Measurements from ENCODE around the gene PLOD3.
A peak's percentile ranks its signal among the peaks of the same experiment; 100 is the strongest.

PLOD3 gene

GRCh38 chr7:101189109-101189508, 28.3 kb downstream of the PLOD3 start:
- Mint-ChIP-seq H3K27ac (no peak overlapping the region), H3K4me3 (no peak overlapping the region), H3K27me3 (ENCODE audit: low read depth) (peaks cover 11% of the 10 kb centered on the region), H3K9me3 (no peaks in the 10 kb centered on the region), H3K36me3 (ENCODE audit: low read depth) (no peaks in the 10 kb centered on the region), H3K4me1 (ENCODE audit: low read depth) (no peaks in the 10 kb centered on the region)
- no peak for DNase-seq (ENCODE audit: low spot score)

GRCh38 chr7:101186844-101187428, 30.4 kb downstream of the PLOD3 start:
- H3K27ac Mint-ChIP-seq, result no peak overlapping the region
- no peak for DNase-seq (ENCODE audit: low spot score)
- peaks cover 2% of the 10 kb centered on the region for H3K4me1 Mint-ChIP-seq (ENCODE audit: low read depth)
- H3K4me3 Mint-ChIP-seq, result no peak overlapping the region
- no peaks in the 10 kb centered on the region for H3K36me3 Mint-ChIP-seq (ENCODE audit: low read depth)
- no peaks in the 10 kb centered on the region for H3K9me3 Mint-ChIP-seq
- H3K27me3 Mint-ChIP-seq (ENCODE audit: low read depth), result peaks cover 20% of the 10 kb centered on the region

- no peak overlapping the region for H3K4me3 Mint-ChIP-seq
- no peaks in the 10 kb centered on the region for H3K36me3 Mint-ChIP-seq (ENCODE audit: low read depth)
- no peak overlapping the region for H3K27ac Mint-ChIP-seq
- H3K9me3 Mint-ChIP-seq, result no peaks in the 10 kb centered on the region
- peaks cover 2% of the 10 kb centered on the region for H3K4me1 Mint-ChIP-seq (ENCODE audit: low read depth)
- no peak for DNase-seq (ENCODE audit: low spot score)
- peaks cover 22% of the 10 kb centered on the region for H3K27me3 Mint-ChIP-seq (ENCODE audit: low read depth)
Measured at GRCh38 chr7:101186194-101186593, 31.2 kb downstream of the PLOD3 start.

GRCh38 chr7:101185258-101185839, 32.0 kb downstream of the PLOD3 start:
- H3K9me3 Mint-ChIP-seq, result no peaks in the 10 kb centered on the region
- no peak for DNase-seq (ENCODE audit: low spot score)
- H3K36me3 Mint-ChIP-seq (ENCODE audit: low read depth), result no peaks in the 10 kb centered on the region
- no peak overlapping the region for H3K4me3 Mint-ChIP-seq
- no peak overlapping the region for H3K27ac Mint-ChIP-seq
- H3K27me3 Mint-ChIP-seq (ENCODE audit: low read depth), result peaks cover 29% of the 10 kb centered on the region
- peaks cover 2% of the 10 kb centered on the region for H3K4me1 Mint-ChIP-seq (ENCODE audit: low read depth)

GRCh38 chr7:101180130-101180755, 37.1 kb downstream of the PLOD3 start, which contains the start of gene NAT16:
TSS of gene NAT16 (minus strand) at chr7:101180293. CDS start at chr7:101174807, 5,486 bp downstream.
- Mint-ChIP-seq H3K36me3 (ENCODE audit: low read depth) (no peaks in the 10 kb centered on the region), H3K4me3 (no peak within 1 kb of the TSS), H3K9me3 (no peaks in the 10 kb centered on the region), H3K27me3 (ENCODE audit: low read depth) (peaks cover 67% of the 10 kb centered on the region), H3K27ac (no peak within 1 kb of the TSS), H3K4me1 (ENCODE audit: low read depth) (peaks cover 3% of the 10 kb centered on the region)
- DNase-seq (ENCODE audit: low spot score), result no peak

- Mint-ChIP-seq H3K9me3 (no peaks in the 10 kb centered on the region), H3K27ac (no peak overlapping the region), H3K27me3 (ENCODE audit: low read depth) (peaks cover 68% of the 10 kb centered on the region), H3K4me3 (no peak overlapping the region), H3K4me1 (ENCODE audit: low read depth) (peaks cover 3% of the 10 kb centered on the region), H3K36me3 (ENCODE audit: low read depth) (no peaks in the 10 kb centered on the region)
- no peak for DNase-seq (ENCODE audit: low spot score)
Measured at GRCh38 chr7:101179713-101180112, 37.7 kb downstream of the PLOD3 start.

GRCh38 chr7:101179117-101179516, 38.3 kb downstream of the PLOD3 start:
- H3K4me3 Mint-ChIP-seq, result no peak overlapping the region
- no peak overlapping the region for H3K27ac Mint-ChIP-seq
- no peaks in the 10 kb centered on the region for H3K9me3 Mint-ChIP-seq
- H3K36me3 Mint-ChIP-seq (ENCODE audit: low read depth), result no peaks in the 10 kb centered on the region
- peaks cover 73% of the 10 kb centered on the region for H3K27me3 Mint-ChIP-seq (ENCODE audit: low read depth)
- peaks cover 4% of the 10 kb centered on the region for H3K4me1 Mint-ChIP-seq (ENCODE audit: low read depth)
- DNase-seq (ENCODE audit: low spot score), result no peak

GRCh38 chr7:101177644-101178043, 39.7 kb downstream of the PLOD3 start:
- Mint-ChIP-seq H3K4me3 (no peak overlapping the region), H3K27me3 (ENCODE audit: low read depth) (peaks cover 84% of the 10 kb centered on the region), H3K9me3 (no peaks in the 10 kb centered on the region), H3K36me3 (ENCODE audit: low read depth) (peaks cover 2% of the 10 kb centered on the region), H3K27ac (no peak overlapping the region), H3K4me1 (ENCODE audit: low read depth) (peaks cover 8% of the 10 kb centered on the region)
- DNase-seq (ENCODE audit: low spot score), result no peak

- no peak for DNase-seq (ENCODE audit: low spot score)
- peaks cover 18% of the 10 kb centered on the region for H3K4me1 Mint-ChIP-seq (ENCODE audit: low read depth)
- no peaks in the 10 kb centered on the region for H3K9me3 Mint-ChIP-seq
- no peak overlapping the region for H3K27ac Mint-ChIP-seq
- H3K36me3 Mint-ChIP-seq (ENCODE audit: low read depth), result peaks cover 2% of the 10 kb centered on the region
- no peak overlapping the region for H3K4me3 Mint-ChIP-seq
- H3K27me3 Mint-ChIP-seq (ENCODE audit: low read depth), result peaks cover 85% of the 10 kb centered on the region
Measured at GRCh38 chr7:101175664-101176063, 41.7 kb downstream of the PLOD3 start.

GRCh38 chr7:101174322-101174854, 43.0 kb downstream of the PLOD3 start:
- H3K4me3 Mint-ChIP-seq, result peak overlapping the region; percentile 74
- peaks cover 91% of the 10 kb centered on the region for H3K27me3 Mint-ChIP-seq (ENCODE audit: low read depth)
- DNase-seq (ENCODE audit: low spot score), result no peak
- H3K4me1 Mint-ChIP-seq (ENCODE audit: low read depth), result peaks cover 27% of the 10 kb centered on the region
- H3K27ac Mint-ChIP-seq, result peak overlapping the region; percentile 53
- peaks cover 2% of the 10 kb centered on the region for H3K36me3 Mint-ChIP-seq (ENCODE audit: low read depth)
- H3K9me3 Mint-ChIP-seq, result no peaks in the 10 kb centered on the region

- H3K27ac Mint-ChIP-seq, result peak overlapping the region; percentile 53
- peak; percentile 64 for DNase-seq (ENCODE audit: low spot score)
- peaks cover 2% of the 10 kb centered on the region for H3K36me3 Mint-ChIP-seq (ENCODE audit: low read depth)
- peaks cover 90% of the 10 kb centered on the region for H3K27me3 Mint-ChIP-seq (ENCODE audit: low read depth)
- H3K4me1 Mint-ChIP-seq (ENCODE audit: low read depth), result peaks cover 30% of the 10 kb centered on the region
- H3K4me3 Mint-ChIP-seq, result peak overlapping the region; percentile 74
- no peaks in the 10 kb centered on the region for H3K9me3 Mint-ChIP-seq
Measured at GRCh38 chr7:101173752-101174244, 43.6 kb downstream of the PLOD3 start.

GRCh38 chr7:101172854-101173751, 44.3 kb downstream of the PLOD3 start:
- peaks cover 34% of the 10 kb centered on the region for H3K4me1 Mint-ChIP-seq (ENCODE audit: low read depth)
- no peaks in the 10 kb centered on the region for H3K9me3 Mint-ChIP-seq
- H3K36me3 Mint-ChIP-seq (ENCODE audit: low read depth), result peaks cover 2% of the 10 kb centered on the region
- DNase-seq (ENCODE audit: low spot score), result no peak
- no peak overlapping the region for H3K27ac Mint-ChIP-seq
- H3K27me3 Mint-ChIP-seq (ENCODE audit: low read depth), result peaks cover 88% of the 10 kb centered on the region
- H3K4me3 Mint-ChIP-seq, result peak overlapping the region; percentile 36

- DNase-seq (ENCODE audit: low spot score), result no peak
- Mint-ChIP-seq H3K27ac (no peak overlapping the region), H3K4me3 (peak overlapping the region; percentile 44), H3K27me3 (ENCODE audit: low read depth) (peaks cover 88% of the 10 kb centered on the region), H3K4me1 (ENCODE audit: low read depth) (peaks cover 36% of the 10 kb centered on the region), H3K9me3 (no peaks in the 10 kb centered on the region), H3K36me3 (ENCODE audit: low read depth) (peaks cover 2% of the 10 kb centered on the region)
Measured at GRCh38 chr7:101172005-101172853, 45.2 kb downstream of the PLOD3 start.

Data from T-helper 2 cell treated with Interferon-gamma antibody and Interleukin-4, amounts not matched to agents 5 μg/mL and 100 μg/mL, for 36 hours (primary cell).